ENCODE measurements around the gene MAP1LC3C.

MAP1LC3C gene

DNA sequence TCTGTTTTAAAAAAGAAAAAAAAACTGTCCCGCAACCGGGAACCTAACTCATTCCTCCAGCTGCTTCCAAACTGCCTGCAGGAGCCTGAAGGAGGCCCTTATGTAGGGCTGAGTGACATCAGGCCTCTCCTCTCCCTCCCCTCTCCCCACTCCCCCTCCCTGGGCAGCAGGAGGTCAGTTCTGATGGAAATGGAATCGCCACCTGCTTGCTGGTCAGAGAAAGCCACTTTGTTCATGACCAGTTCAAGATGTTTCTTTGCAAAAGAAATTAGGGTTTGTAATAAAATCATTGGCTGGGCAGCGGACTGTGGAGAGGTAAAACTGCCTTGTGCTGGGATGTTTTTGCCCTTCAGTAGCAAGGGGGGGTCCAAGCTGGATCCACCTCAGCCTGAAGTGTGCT, at the start of gene MAP1LC3C:
Gene MAP1LC3C (minus strand): TSS at position 73 of the 400 bp plus-strand sequence. CDS start 90 bp downstream, outside the sequence.
- no peak for DNase-seq

DNA sequence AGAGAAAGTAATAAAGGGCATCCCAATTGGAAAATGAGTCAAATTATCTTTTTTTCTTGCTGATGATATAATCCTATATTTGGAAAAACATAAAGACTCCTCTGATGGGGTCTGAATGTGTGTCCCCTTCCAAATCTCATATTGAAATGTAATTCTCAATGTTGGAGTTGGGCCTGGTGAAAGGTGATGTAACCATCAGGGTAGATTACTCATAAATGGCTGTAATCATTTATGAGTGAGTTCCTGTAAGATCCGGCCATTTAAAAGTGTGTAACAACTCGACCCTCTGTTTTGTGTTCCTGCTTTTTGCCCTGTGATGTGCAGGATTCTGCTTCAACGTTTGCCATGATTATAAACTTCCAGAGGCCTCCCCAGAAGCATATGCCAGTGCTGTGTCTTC, 44.3 kb upstream of the MAP1LC3C start:
- DNase-seq = no peak

DNA sequence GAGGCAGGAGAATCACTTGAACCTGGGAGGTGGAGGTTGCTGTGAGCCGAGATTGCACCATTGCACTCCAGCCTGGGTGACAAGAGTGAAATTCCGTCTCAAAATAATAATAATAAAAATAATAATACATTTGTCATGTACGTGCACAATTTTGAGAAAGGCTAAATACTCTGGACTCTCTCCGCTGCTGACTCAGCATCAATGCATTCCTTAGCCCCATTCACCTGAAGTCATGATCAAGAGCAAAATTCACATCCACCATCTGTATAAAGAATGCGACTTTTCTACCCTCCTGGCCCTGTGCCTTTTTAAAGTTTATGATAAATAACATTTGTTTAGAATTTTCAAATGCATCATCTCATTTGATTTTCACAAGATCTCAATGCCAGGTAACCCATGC, 35.5 kb upstream of the MAP1LC3C start:
- DNase-seq = no peak

DNA sequence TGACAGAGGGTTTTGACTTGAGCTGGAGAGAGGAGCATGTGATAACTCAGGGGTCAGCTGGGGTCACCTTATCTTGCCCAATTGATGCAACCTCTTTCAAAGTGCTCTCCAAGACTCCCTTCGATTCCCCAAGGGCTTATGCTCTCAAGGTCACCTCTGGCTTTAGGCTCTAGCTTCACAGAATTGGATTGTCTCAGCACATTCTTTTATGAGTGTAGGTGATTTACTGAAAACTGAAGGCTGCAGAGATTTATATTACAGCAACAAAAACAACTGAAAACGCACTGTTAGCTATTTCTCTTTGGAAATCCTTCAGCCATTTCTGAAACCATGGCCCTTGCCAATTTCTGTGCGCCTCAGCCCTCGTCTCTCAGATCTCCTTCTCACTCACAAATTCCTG, 34.5 kb upstream of the MAP1LC3C start:
- no peak for DNase-seq

DNA sequence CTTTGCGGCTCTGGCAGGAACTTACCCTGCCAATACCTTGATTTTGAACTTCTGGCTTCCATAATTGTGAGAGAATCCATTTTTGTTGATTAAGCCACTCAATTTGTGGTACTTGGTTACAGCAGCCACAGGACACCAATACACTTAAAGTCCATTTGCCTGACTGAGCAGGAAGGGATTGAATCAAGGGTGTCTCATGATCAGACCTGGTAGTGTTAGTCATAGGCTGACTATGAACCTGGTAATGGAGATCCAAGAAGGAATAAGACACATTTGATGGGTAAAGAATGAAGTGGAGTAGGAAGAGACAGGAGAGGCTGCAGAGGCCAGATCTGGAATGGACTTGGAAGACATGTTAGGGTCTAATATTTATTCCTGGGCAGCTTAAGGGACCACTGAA, 31.2 kb upstream of the MAP1LC3C start:
- no peak for DNase-seq

DNA sequence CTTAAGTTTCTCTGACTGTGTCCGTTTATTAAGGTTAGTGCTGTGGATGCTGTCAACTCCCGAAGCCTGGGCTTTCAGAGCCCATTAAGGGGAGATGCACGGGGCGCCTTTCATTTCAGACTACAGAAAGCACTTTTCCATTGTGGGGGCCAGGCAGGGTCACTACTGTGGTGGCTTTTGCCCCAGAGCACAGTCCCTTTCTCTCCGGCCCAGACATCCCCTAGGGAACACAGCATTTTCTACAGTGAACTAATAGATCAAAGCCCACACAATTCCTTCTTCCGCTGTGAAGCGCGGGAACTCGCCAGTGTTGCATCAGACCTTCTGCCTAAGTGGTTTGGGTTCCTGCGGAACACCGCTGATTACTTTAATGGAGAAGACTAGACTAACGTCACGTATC, 26.8 kb upstream of the MAP1LC3C start:
- no peak for DNase-seq

DNA sequence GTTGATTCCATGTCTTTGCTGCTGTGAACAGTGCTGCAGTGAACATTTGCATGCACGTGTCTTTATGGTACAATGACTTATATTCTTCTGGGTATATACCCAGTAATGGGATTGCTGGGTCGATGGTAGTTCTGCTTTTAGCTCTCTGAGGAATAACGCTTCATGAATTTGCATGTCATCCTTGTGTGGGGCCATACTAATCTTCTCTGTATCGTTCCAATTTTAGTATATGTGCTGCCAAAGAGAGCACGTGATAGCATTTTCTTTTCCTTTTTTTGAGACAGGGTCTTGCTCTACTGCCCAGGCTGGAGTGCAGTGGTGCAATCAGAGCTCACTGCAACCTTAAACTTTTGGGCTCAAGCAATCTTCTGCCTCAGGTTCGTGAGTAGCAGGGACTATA, 24.9 kb upstream of the MAP1LC3C start:
- DNase-seq = no peak

DNA sequence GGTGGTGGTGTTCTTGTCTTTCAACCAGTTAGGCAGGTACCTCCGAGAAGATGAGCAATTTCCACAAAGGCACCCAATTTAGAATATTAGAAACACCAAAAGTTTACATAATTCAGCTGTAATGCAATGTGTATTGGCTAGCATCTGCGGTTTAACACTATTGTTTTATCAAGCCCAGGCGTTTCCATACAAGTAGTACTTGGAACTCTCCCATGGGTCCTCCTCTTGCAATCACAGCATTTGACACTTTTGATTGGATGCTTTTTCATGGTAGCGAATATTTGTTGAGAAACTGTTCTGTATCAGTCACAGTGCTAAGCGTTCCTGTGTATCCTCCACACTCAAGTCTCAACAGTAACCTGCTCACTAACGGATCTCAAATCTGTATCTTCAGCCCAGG, 20.1 kb upstream of the MAP1LC3C start:
- DNase-seq = no peak

DNA sequence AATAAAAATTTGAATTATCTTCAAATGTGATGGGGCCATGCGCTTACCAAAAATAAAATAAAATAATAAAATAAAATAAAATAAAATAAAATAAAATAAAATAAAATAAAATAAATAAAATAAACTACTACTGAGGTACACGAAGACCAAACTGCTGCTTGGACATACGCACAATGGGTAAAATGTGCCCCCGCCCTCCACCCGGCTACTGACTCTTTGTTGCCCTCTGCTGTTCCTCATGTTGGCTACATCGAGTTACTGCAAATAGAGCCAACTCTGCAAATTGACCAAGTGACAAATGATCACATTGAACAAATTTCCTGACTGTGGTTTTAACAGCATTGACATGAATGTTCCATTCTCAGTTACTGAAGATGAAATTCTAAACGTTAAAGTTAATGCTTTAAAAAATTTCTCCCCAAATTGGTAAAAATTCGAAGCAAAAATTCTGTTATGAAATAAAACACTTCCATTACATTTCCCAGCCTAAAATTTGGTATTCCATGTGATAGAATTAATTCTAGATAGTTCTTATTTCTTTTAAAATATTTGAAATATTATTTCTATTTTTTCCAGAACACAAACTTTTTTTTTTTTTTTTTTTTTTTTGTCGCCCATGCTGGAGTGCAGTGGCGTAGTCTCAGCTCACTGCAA, 18.8 kb upstream of the MAP1LC3C start:
- peak; percentile 23 to 38 for DNase-seq

DNA sequence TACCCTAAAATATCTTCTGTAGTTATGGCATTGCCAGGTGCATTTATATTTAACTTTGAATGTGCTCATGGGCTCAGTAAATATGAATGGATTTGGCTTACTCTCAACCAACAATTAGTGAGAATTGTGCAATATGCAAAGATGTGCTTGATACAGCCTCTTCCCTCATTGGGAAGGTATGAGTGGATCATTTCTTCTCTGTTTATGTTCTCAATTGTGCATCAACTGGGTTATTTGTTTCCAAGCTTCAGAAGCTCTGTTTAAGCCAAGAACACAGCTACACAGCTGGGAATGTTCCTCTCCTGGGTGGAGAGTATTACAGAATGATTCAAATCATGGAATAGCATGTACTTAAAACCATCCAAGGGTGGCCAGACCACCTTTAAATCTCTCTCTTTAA, 17.6 kb upstream of the MAP1LC3C start:
- DNase-seq = no peak

DNA sequence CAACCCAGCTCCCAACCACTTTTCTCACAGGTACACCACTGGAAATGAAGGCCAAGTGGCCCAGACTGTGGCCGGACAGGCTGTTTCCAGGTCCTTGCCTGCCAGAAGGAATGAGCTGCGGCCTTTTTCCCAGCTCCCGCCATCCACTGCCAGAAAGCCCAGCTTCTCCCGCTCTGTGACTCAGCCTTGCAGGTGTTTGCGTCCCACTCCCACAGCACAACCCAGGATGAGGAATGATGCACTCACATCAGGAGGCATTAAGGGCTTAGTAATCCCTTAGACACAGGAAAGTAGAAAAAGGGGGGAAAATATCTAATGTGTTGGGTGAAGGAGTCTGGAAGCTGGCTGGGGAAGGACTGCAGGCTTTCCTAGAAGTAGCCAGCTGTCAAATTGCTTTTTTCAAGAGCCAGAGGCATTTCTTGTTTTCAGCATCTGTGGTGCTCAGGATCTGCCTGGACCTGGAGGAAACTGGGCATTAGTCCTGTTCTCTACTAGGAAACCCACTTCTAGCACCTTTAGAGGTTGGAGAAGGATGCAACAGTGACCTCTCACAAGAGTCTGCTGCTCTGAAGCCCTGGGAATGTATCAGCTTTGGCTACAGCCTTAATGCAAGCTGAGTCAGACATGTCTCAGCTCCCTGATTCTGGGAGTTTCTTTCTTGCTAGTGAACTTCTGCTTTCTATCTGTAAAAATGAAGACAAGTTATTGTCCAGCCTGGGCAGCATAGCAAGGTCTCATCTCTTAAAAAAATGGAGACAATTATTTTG, 13.2 kb upstream of the MAP1LC3C start:
- no peak for DNase-seq

DNA sequence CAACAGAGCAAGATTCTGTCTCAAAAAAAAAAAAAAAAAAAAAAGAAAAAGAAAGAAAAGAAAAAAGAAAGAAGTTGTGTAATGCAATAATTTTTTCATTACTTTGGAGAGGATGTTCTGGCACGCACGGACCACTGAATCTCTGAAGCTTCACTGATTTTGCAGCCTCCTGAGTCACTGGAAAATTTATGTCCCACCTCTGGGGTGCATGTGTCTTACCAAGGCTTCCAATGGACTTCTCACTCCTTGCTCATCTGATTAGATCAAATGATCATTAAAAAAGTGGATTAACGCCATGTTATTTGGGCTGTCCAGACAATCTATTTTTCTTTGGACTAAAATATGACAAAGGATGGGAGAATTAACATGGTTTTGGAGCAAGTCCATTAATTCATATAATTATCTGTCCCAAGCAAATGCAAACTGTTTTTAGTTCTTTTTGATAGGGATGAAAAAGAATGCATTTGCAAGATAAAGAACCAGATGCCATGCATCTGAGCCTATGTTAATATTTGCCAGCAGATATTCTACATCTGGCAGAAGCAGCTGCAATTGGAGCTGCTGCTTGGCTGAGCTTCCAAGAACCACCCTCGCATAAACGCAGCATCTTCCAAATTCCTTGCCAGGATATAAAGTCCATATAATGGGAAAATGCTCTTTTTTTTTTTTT, 10.1 kb upstream of the MAP1LC3C start:
- no peak for DNase-seq

DNA sequence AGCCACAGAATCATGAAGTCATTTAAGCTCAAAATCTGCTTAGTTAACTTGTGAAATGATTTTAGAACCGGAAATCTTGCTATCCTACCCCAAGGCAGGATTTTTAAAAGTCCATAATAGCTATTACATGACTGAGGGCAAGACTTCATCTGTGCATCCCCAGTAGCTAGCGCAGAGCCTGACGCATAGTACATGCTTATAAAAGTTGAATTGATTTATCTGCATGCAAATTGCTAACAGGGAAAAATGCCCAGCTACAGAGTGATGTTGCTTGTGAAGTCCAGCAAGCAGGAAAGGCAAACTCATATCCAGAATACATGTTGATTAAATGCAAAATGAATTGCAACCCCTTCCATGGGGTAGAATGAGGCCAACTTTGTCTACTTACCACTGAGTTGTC, 8.1 kb upstream of the MAP1LC3C start:
- DNase-seq = no peak

DNA sequence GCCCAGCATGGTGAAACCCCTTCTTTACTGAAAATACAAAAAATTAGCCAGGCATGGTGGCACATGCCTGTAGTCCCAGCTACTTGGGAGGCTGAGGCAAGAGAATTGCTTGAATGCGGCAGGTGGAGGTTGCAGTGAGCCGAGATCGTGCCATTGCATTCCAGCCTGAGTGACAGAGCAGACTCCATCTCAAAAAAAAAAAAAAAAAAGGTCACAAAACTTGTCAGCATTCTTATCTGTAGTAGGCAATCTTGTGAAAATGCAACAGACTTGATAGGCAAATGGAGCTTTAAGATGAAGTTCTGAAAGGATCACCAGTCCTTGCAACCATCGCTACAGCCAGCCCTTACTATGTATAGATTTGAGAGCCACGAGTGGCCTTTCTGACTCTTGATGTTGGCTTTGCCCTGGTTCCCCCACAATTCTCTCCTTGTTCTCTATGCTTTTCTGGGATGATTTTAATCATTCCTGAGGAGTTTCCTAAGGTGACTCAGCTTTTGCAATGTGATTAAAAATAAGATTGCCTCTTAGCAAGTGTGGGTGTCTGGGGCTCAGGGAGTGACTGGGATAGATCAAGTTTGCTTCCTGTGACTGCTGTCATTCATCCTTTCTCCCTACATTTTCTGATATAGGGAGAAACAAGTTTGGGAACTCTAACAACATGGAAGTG, 7.1 kb upstream of the MAP1LC3C start:
- DNase-seq = no peak

DNA sequence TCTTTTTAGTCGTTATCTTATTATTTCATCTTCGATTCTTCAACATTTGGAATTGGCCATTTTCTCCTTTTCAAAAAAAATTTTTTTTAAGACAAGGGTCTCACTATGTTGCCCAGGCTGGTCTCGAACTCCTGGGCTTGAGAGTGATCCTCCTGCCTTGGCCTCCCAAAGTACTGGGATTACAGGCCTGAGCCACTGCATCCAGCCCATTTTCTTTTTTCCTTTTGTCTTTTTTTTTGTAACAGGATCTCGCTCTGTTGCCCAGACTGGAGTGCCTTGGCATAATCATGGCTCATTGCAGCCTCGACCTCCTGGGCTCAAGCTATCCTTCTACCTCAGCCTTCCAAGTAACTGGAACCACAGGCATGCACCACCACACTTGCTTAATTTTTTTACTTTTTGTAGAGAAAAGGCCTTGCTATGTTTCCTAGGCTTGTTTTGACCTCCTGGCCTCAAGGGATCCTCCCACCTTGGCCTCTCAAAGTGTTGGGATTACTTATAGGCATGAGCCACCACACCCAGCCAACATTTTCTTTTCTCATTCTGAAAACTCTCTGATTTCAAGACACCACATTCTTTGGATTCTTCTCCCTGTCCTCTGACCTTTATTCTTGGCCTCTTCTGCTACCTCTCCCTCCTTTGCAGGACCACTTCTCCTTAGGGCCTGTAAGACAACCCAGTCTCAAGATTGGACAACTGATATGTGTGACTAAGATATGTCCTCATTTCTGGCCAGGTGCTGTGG, 6.0 kb upstream of the MAP1LC3C start:
- no peak for DNase-seq

DNA sequence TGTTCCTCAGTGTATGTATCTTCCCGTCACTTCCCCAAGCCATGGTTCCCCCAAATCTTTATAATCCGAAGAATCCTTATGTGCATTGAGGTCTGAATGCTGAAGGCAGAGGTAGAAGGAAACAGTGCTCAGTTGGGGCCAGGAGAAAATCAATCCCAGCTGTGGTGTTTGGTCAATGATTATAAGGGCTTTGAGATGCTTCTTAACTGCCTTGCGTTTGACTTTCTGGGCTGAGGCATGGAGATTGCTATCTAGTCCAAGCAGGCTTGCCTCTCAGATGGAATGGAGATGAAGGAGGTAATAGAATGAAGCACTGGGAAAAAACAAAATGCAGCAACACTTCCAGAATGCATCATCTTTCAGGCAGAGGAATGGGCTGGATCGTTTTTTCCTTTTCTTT, 3.6 kb upstream of the MAP1LC3C start:
- no peak for DNase-seq

DNA sequence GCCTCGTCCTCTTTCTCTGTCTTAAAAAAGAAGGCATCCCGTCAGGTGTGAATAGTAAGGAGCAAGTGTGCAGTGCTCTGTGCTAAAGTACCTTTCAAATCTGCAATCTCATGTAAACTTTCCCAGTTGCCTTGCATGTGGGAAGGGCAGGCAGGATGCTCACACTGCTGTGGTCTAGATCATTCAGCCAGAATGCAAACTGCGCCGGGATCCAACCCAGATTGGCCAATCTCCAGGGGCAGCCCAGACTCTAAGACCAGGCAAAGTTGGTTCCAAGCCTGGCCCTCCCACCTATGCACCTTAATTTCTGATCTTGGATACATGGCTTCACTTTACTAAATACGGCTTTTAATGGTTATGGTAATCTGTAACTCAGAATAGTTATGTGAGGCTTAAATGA, 3.2 kb upstream of the MAP1LC3C start:
- no peak for DNase-seq

DNA sequence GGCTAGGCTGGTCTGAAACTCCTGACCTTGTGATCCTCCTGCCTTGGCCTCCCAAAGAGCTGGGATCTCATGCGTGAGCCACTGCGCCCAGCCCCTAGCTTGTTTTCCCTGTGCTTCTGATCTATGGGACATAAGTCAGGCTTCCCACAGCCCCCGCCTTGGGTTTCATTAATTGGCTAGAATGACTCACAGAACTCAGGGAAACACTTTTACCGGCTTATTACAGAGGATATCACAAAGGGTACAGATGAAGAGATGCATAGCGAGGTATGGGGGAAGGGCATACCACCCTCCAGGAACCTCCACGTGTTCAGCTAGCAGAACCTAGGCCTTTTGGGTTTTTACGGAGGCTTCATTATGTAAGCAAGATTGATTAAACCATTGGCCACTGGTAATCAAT, 1.5 kb upstream of the MAP1LC3C start:
- no peak for DNase-seq

DNA sequence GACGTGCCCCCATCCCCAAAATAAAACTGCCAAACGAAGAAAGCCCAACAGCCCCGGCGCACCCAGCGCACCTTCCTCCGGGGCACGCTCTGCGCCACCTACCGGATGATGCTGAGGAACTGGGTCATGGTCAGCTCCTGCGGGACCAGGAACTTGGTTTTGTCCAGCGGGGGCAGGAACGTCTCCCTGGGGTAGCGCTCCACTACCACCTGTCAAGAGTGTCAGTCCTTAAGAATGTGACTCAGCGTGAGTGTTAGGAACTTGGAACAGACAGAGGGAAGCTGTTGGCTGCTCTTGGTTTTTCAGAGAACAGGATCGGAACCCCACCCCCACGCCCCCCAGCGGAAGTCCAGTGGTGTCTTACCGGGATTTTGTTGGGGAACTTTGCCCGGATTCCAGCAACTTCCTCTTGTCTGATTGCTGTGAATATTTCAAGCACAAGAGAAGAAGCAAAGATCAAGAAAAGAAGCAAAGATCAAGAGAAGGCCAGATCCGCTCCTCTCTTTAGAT, 431 bp downstream of the MAP1LC3C start:
- DNase-seq = peak; percentile 29 to 41

DNA sequence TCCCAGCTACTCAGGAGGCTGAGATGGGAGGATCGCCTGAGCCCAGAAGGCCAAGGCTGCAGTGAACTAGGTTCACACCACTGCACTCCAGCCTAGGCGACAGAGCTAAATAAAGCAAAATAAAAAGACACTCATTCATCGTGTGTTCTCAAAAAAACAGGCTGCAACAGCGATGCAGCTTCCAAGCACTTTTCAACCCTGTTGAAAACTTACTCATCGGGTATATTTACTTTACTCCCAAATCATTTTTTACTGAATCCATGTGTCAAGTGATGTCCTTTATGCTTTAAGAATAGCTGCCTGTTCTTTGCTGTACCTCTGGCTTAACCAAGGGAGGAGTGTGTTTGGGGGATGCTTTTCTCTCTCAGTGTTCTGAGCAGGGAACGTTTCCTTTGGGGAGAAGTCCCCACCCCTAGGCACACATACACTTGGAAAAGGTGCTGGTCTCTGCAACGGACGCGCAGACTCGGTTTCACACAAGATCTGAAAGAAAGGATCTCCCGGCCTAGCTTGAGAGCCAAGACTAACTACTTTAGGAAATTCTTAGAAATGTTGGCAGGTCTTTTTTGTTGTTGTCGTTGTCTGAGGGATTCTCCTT, 1.4 kb downstream of the MAP1LC3C start:
- DNase-seq = no peak

DNA sequence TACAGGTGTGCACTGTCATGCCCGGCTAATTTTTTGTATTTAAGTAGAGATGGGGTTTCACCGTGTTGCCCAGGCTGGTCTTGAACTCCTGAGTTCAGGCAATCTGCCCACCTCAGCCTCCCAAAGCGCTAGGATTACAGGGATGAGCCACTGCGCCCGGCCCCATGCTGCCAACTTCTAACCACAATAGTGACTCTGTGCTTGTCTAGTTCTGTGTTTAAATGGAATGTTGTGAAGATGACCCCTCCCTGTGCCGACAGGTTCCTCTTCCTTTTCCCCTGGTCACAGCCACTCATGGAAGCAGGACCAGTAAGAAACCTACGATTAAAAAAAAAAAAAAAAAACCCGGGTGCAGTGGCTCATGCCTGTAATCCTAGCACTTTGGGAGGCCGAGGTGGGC, 4.7 kb downstream of the MAP1LC3C start:
- no peak for DNase-seq

DNA sequence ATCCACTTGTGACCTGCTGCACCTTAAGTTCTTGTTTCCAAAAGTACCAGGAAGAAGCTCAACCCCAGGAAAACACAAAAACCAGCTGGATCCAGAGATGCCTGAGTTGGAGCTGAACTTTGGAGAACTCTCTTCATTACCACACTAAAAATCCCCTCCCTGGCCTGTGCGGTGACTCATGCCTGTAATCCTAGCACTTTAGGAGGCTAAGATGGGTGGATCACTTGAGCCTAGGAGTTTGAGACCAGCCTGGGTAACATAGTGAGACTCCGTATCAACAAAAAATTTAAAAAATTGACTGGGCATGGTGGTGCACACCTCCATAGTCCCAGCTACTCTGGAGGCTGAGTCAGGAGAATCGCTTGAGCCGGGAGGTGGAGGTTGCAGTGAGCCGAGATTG, 6.2 kb downstream of the MAP1LC3C start:
- no peak for DNase-seq

Data from CD4-positive, alpha-beta T cell treated with Interleukin-1 beta for 1 hour (primary cell).